GM12878 (cell line): Measurements from ENCODE around the gene LILRB5. TPM values are rescaled to one million over a fixed set of nuclear protein-coding genes. Genes with fewer than 3 reads are reported as not detected.

Experiments
- ATAC-seq: fragments of 200-7000 bp; cut with Tn5 transposase; 3 replicates; pipeline ENCODE4 v1.9.1; 2020; ENCODE audit warnings: mild to moderate bottlenecking, moderate library complexity
- BruUV-seq: library from RNA; stranded (reverse); fragments of 400-500 nt; replicated peaks from 2 replicates; lab custom pipeline; 2021; lab: Mats Ljungman, UMichigan
- CTCF ChIA-PET: fragments of 300-600 bp; sonication (Branson Sonifier 250); formaldehyde crosslinking; extraction: SDS; loops from one replicate; lab custom pipeline; 2021; ENCODE audit warnings: inconsistent platforms; lab: Yijun Ruan, JAX
- POLR2A ChIA-PET: fragments of 350-600 bp; formaldehyde crosslinking; extraction: SDS; loops from one replicate; lab custom pipeline; 2021; ENCODE audit warnings: inconsistent platforms; lab: Charles Lee
- RAD21 ChIA-PET: fragments of 300-600 bp; sonication (Branson Sonifier 250); formaldehyde crosslinking; loops from one replicate; lab custom pipeline; 2023; ENCODE audit warnings: antibody characterized with exemption; ENCODE audit not compliant: unreplicated experiment; lab: Charles Lee
- SMC1A ChIA-PET: fragments of 300-600 bp; sonication (Branson Sonifier 250); formaldehyde crosslinking; loops from one replicate; lab custom pipeline; 2023; ENCODE audit not compliant: unreplicated experiment, uncharacterized antibody; lab: Charles Lee
- DNase-seq: peaks from one replicate; pipeline ENCODE4 v3.0.0-alpha.2; 2011; ENCODE audit warnings: low read depth, low spot score
- FAIRE-seq: peaks from 3 replicates; lab custom pipeline; 2011; peaks lifted over from hg19 to GRCh38; lab: Jason Lieb, UNC
- H2AFZ ChIP-seq: 2 replicates; pipeline ENCODE4 v1.6.0; 2011; ENCODE audit warnings: low read depth, low read length, control low read depth; ENCODE audit not compliant: control insufficient read depth
- H3K27ac ChIP-seq: 2 replicates; pipeline ENCODE4 v1.5.1; 2011; ENCODE audit warnings: control low read depth; ENCODE audit not compliant: control insufficient read depth, insufficient read depth
- H3K27me3 ChIP-seq, 2 experiments: replicated peaks in 1 of 2; 2 replicates each; pipeline versions ENCODE4 v1.6.0 to v1.6.1; 2011; ENCODE audit warnings: low read length in 1 of 2; ENCODE audit not compliant: control insufficient read depth in 2 of 2, insufficient read depth in 2 of 2
- H3K36me3 ChIP-seq, 2 experiments: 2 replicates each; pipeline ENCODE4 v1.5.1; 2011; ENCODE audit warnings: low read length in 1 of 2; ENCODE audit not compliant: control insufficient read depth in 2 of 2, insufficient read depth in 2 of 2
- H3K4me1 ChIP-seq: 2 replicates; pipeline ENCODE4 v1.6.1; 2011; ENCODE audit warnings: mild to moderate bottlenecking, low read length, moderate library complexity, mixed read lengths; ENCODE audit not compliant: control insufficient read depth, insufficient read depth
- H3K4me2 ChIP-seq: 2 replicates; pipeline ENCODE4 v1.6.0; 2011; ENCODE audit warnings: control low read depth; ENCODE audit not compliant: control insufficient read depth, insufficient read depth
- H3K4me3 ChIP-seq: fragments of 200-600 bp; sonication (generic); 2 replicates; pipeline ENCODE4 v1.5.1; 2016
- H3K79me2 ChIP-seq: 2 replicates; pipeline ENCODE4 v1.6.0; 2011; ENCODE audit warnings: low read length; ENCODE audit not compliant: control insufficient read depth, insufficient read depth
- H3K9ac ChIP-seq: 2 replicates; pipeline ENCODE4 v1.8.0; 2011; ENCODE audit warnings: low read length, control low read depth, mixed read lengths; ENCODE audit not compliant: control insufficient read depth, insufficient read depth
- H3K9me3 ChIP-seq: replicated peaks from 3 replicates; pipeline ENCODE4 v1.5.1; 2011; ENCODE audit warnings: mild to moderate bottlenecking, low read length; ENCODE audit not compliant: control insufficient read depth, insufficient read depth
- H4K20me1 ChIP-seq: 2 replicates; pipeline ENCODE4 v1.6.0; 2011; ENCODE audit not compliant: control insufficient read depth, insufficient read depth
- ATF2 ChIP-seq: IDR thresholded peaks from 2 replicates; pipeline ENCODE4 v1.6.1; 2012; ENCODE audit warnings: low read length, inconsistent platforms
- BCLAF1 ChIP-seq: fragments of 450-650 bp; IDR thresholded peaks from 2 replicates; pipeline ENCODE4 v1.6.1; 2017; ENCODE audit warnings: antibody characterized with exemption, mild to moderate bottlenecking, moderate library complexity
- CEBPZ ChIP-seq: fragments of 150-350 bp; IDR thresholded peaks from 2 replicates; pipeline ENCODE4 v1.6.1; 2016; ENCODE audit warnings: low read depth, low read length
- EED ChIP-seq: sonication (generic); IDR thresholded peaks from 2 replicates; pipeline ENCODE4 v1.6.1; 2016; ENCODE audit warnings: antibody characterized with exemption, low read depth
- EGR1 ChIP-seq, 2 experiments: IDR thresholded peaks; 1 replicate in 1 of 2; 2 replicates in 1 of 2; pipeline ENCODE4 v1.6.1; 2011 to 2012; ENCODE audit warnings: low read depth in 2 of 2, low read length in 2 of 2, borderline replicate concordance in 1 of 2, mild to moderate bottlenecking in 1 of 2, moderate library complexity in 1 of 2
- EP300 ChIP-seq, 2 experiments: fragments of 150-350 bp in 1 of 2; IDR thresholded peaks; 2 replicates each; pipeline ENCODE4 v1.6.1; 2011 to 2012; ENCODE audit warnings: low read depth in 2 of 2, low read length in 2 of 2, borderline replicate concordance in 1 of 2, improper control_type of control experiment in 1 of 2, inconsistent platforms in 1 of 2; ENCODE audit not compliant: control insufficient read depth in 1 of 2
- ETV6 ChIP-seq, 2 experiments: fragments of 450-650 bp in 1 of 2; IDR thresholded peaks in 1 of 2; conservative IDR thresholded peaks in 1 of 2; 2 replicates each; pipeline ENCODE4 v1.6.1; 2014; ENCODE audit warnings: antibody characterized with exemption in 1 of 2, borderline replicate concordance in 1 of 2, low read depth in 1 of 2, mild to moderate bottlenecking in 1 of 2, moderate library complexity in 1 of 2
- IKZF1 ChIP-seq: fragments of 450-650 bp; conservative IDR thresholded peaks from 2 replicates; pipeline ENCODE4 v1.6.1; 2017; ENCODE audit warnings: antibody characterized with exemption, mild to moderate bottlenecking
- PKNOX1 ChIP-seq: fragments of 450-650 bp; IDR thresholded peaks from 2 replicates; pipeline ENCODE4 v1.6.1; 2016; ENCODE audit warnings: mild to moderate bottlenecking
- RELA ChIP-seq: fragments of 450-650 bp; IDR thresholded peaks from 2 replicates; pipeline ENCODE4 v1.8.0; 2014; ENCODE audit warnings: borderline replicate concordance; ENCODE audit not compliant: partially characterized antibody
- RUNX3 ChIP-seq: IDR thresholded peaks from 2 replicates; pipeline ENCODE4 v1.6.1; 2012; ENCODE audit warnings: low read length, inconsistent platforms
- SP1 ChIP-seq: IDR thresholded peaks from one replicate; pipeline ENCODE4 v1.6.1; 2011; ENCODE audit warnings: low read depth, low read length
- WGBS: methylation state at CpG from one replicate; pipeline ENCODE4 v1.1.6; 2016; ENCODE audit warnings: low lambda C conversion rate; ENCODE audit not compliant: insufficient replicate concordance, insufficient coverage; ENCODE audit errors: missing lambda C conversion rate; 5-methylcytosine and 5-hydroxymethylcytosine counted together
- in situ Hi-C: fragments of 300-500 bp; cut with MboI; formaldehyde crosslinking; loops from 9 replicates; pipeline ENCODE4 v1.14.3; 2018; ENCODE audit warnings: mixed read lengths
- intact Hi-C: fragments of 100-400 bp; cut with micrococcal nuclease; formaldehyde crosslinking; loops from one replicate; pipeline ENCODE4 v1.14.2; 2022; ENCODE audit not compliant: unreplicated experiment
- polyA plus RNA-seq, 11 experiments: library from polyadenylated mRNA; depleted of rRNA in 4 of 11; unstranded in 6 of 11; stranded (reverse) in 5 of 11; fragments of >200 nt; fragmentation: Nextera tagmentation in 4 of 11; fragmentation: Illumina TruSeq in 1 of 11; extraction: Ambion mirVana in 4 of 11; extraction: Trizol in 1 of 11; gene quantifications; 1 replicate in 1 of 11; 2 replicates in 10 of 11; pipeline versions ENCODE4 v1.2.1 to v1.2.3, GENCODE V29; 2011 to 2016; ENCODE audit warnings: inconsistent platforms in 2 of 11, missing spikeins in 2 of 11, low read depth in 1 of 11
- total RNA-seq, 4 experiments: library from RNA; depleted of rRNA in 3 of 4; stranded (reverse); fragments of >200 nt in 3 of 4; fragmentation: Illumina TruSeq in 1 of 4; extraction: Trizol in 1 of 4; gene quantifications; 2 replicates each; pipeline versions ENCODE4 v1.2.1 to v1.2.3, GENCODE V29; 2013 to 2021

Gene LILRB5
- total and polyA plus RNA-seq, 10 of the 15 experiments (the other 5 are each of a cell fraction or from before 2014, with no cell fraction given), result 0.01 to 0.13 TPM; not detected in 8

- SMC1A ChIA-PET, result interaction anchor here (1.0 to 1.4 kb wide), 3 partner anchors 14 to 18 kb away, joined by 4 read pairs; partner anchors contain the start of gene MBOAT7
- Histone ChIP-seq H3K36me3 (peaks cover 19 to 26% of the 10 kb centered on the region in 2 experiments), H3K79me2 (peaks cover 34% of the 10 kb centered on the region), H2AFZ (no peak overlapping the region), H3K9me3 (no peaks in the 10 kb centered on the region), H3K4me2 (peak overlapping the region; percentile 91), H3K27ac (peak overlapping the region; percentile 35), H3K27me3 (no peaks in the 10 kb centered on the region), H3K9ac (no peak overlapping the region), H4K20me1 (peaks cover 13% of the 10 kb centered on the region), H3K4me3 (peak overlapping the region; percentile 24; the same call in 1 of the 2 replicates), H3K4me1 (peaks cover 60% of the 10 kb centered on the region)
- in situ Hi-C loops (no loop called here), intact Hi-C loops (no loop called here)
- DNase-seq (peak; percentile 84), ATAC-seq (peak; percentile 62), FAIRE-seq (peak; percentile 98)
- RAD21 ChIA-PET, result interaction anchor here (1.5 kb wide), 1 partner anchor 20 kb away, joined by 4 read pairs; no protein-coding TSS in a partner anchor
- CTCF ChIA-PET, result interaction anchor here (1.0 kb wide), 1 partner anchor 26 kb away, joined by 3 read pairs; no protein-coding TSS in a partner anchor
- no TSS peak for BruUV-seq
- POLR2A ChIA-PET, result interaction anchor here (0.5 to 2.2 kb wide), 4 partner anchors 9 to 1306 kb away, joined by 3 to 12 read pairs (median 3); partner anchors contain the start of genes MBOAT7 and TSEN34
- 13% methylated on average over 18 of the region's 18 CpGs for WGBS
- TF ChIP-seq EED (peak; percentile 91; the same call in 1 of the 2 replicates), EGR1 (IDR thresholded peaks at IDR 0.05; ENCODE audit: borderline replicate concordance in 1 of 2, low read depth in 2 of 2, low read length in 2 of 2) (no peak), IKZF1 (peak; percentile 95), RELA (peak; percentile 22), PKNOX1 (no peak), RUNX3 (peak; percentile 93), CEBPZ (no peak; the same call in 1 of the 2 replicates), SP1 (peak; percentile 28), ATF2 (peak; percentile 84), ETV6 (conservative IDR thresholded peaks at IDR 0.05 in 1 of 2, IDR thresholded peaks at IDR 0.05 in 1 of 2; ENCODE audit: borderline replicate concordance in 1 of 2, low read depth in 1 of 2) (peak in 1 of 2 experiments; percentile 64; a peak in 2 of 4 replicates), BCLAF1 (peak; percentile 4; the same call in 1 of the 2 replicates), EP300 (IDR thresholded peaks at IDR 0.05; ENCODE audit: borderline replicate concordance in 1 of 2, control insufficient read depth in 1 of 2, low read depth in 2 of 2, low read length in 2 of 2) (no peak)
Observed at GRCh38 chr19:54207983-54208783, 48.9 kb downstream of the LILRB5 start.
